Measurements from ENCODE around the gene EIF1B. TPM values are rescaled to one million over a fixed set of nuclear protein-coding genes. Genes with fewer than 3 reads are reported as not detected.

EIF1B gene
- 10 to 100 TPM; 26.2 to 49.1 (median 38.8) TPM for total RNA-seq

GRCh38 chr3:40309418-40309924, at the start of gene EIF1B:
Gene EIF1B (plus strand): TSS chr3:40309707. CDS start chr3:40309942, 235 bp downstream.
- peak within 1 kb of the TSS; percentile 96 to 99 (median 98) for H3K27ac ChIP-seq
- ATAC-seq (ENCODE audit: low FRiP score in 2 of 2) (peak; percentile 99), DNase-seq (peak; percentile 98 to 99)
- H3K4me3 ChIP-seq: peak within 1 kb of the TSS; percentile 79 to 98 (median 93)
- peaks cover 18 to 36% (median 19%) of the 10 kb centered on the region in 4 donors for H3K36me3 ChIP-seq
- no peaks in the 10 kb centered on the region for H3K9me3 ChIP-seq
- WGBS, 2 donors: 0 to 1% methylated on average over 21 to 50 of the region's 50 CpGs
- no peaks in the 10 kb centered on the region for H3K27me3 ChIP-seq
- H3K4me1 ChIP-seq: peaks cover 22 to 45% (median 38%) of the 10 kb centered on the region in 4 donors
- TF ChIP-seq POLR2A (IDR thresholded peaks at IDR 0.05) (peak; percentile 52 to 99 (median 94)), CTCF (IDR thresholded peaks at IDR 0.05) (peak; percentile 82 to 95 (median 90)), EP300 (IDR thresholded peaks at IDR 0.05) (peak in 1 of 4 donors; percentile 5), POLR2AphosphoS5 (IDR thresholded peaks at IDR 0.05) (peak; percentile 93 to 97)

GRCh38 chr3:40262331-40262730, 47.2 kb upstream of the EIF1B start:
- Histone ChIP-seq H3K27me3 (no peaks in the 10 kb centered on the region), H3K27ac (no peak overlapping the region), H3K9me3 (no peaks in the 10 kb centered on the region), H3K4me3 (no peak overlapping the region), H3K4me1 (no peaks in the 10 kb centered on the region), H3K36me3 (no peaks in the 10 kb centered on the region)
- ATAC-seq (ENCODE audit: low FRiP score in 2 of 2) (no peak), DNase-seq (no peak)
- TF ChIP-seq POLR2AphosphoS5 (IDR thresholded peaks at IDR 0.05): no peak
- no peak for TF ChIP-seq EP300 (IDR thresholded peaks at IDR 0.05)
- no peak for TF ChIP-seq POLR2A (IDR thresholded peaks at IDR 0.05)
- no peak for TF ChIP-seq CTCF (IDR thresholded peaks at IDR 0.05)

GRCh38 chr3:40264451-40264850, 45.1 kb upstream of the EIF1B start:
- Histone ChIP-seq H3K27me3 (no peaks in the 10 kb centered on the region), H3K4me1 (no peaks in the 10 kb centered on the region), H3K9me3 (no peaks in the 10 kb centered on the region), H3K36me3 (no peaks in the 10 kb centered on the region), H3K4me3 (no peak overlapping the region), H3K27ac (no peak overlapping the region)
- no peak for ATAC-seq (ENCODE audit: low FRiP score in 2 of 2)
- TF ChIP-seq EP300 (IDR thresholded peaks at IDR 0.05) (no peak), CTCF (IDR thresholded peaks at IDR 0.05) (no peak), POLR2A (IDR thresholded peaks at IDR 0.05) (no peak), POLR2AphosphoS5 (IDR thresholded peaks at IDR 0.05) (no peak)
- no peak for DNase-seq
- 72 to 85% methylated on average over 1 of the region's 1 CpG for WGBS, 2 donors

- no peaks in the 10 kb centered on the region for H3K27me3 ChIP-seq
- no peak for ATAC-seq (ENCODE audit: low FRiP score in 2 of 2)
These were observed 44.3 kb upstream of the EIF1B start for GRCh38 chr3:40265181-40265580.

More at GRCh38 chr3:40265181-40265580, 44.3 kb upstream of the EIF1B start:
- DNase-seq: no peak
- H3K36me3 ChIP-seq: no peaks in the 10 kb centered on the region
- H3K4me3 ChIP-seq: no peak overlapping the region
- no peak for TF ChIP-seq CTCF (IDR thresholded peaks at IDR 0.05)
- no peak for TF ChIP-seq POLR2A (IDR thresholded peaks at IDR 0.05)
- TF ChIP-seq EP300 (IDR thresholded peaks at IDR 0.05): no peak
- no peak for TF ChIP-seq POLR2AphosphoS5 (IDR thresholded peaks at IDR 0.05)
- no peaks in the 10 kb centered on the region for H3K9me3 ChIP-seq
- H3K4me1 ChIP-seq: no peaks in the 10 kb centered on the region
- no peak overlapping the region for H3K27ac ChIP-seq

All from upper lobe of left lung (tissue), 6 donors.